Epithelial cell of proximal tubule (primary cell): ENCODE results near the gene SRSF10. TPM values are rescaled to one million over a fixed set of nuclear protein-coding genes. Genes with fewer than 3 reads are reported as not detected.

Experiments used
- DNase-seq: peaks from one replicate; pipeline ENCODE4 v3.0.0-alpha.2; 2011; ENCODE audit warnings: low read depth
- H3K4me3 ChIP-seq: 2 replicates; pipeline ENCODE4 v1.5.1; 2011; ENCODE audit warnings: low read depth, mild to moderate bottlenecking, low read length
- total RNA-seq: library from RNA; depleted of rRNA; stranded (reverse); fragments of >200 nt; gene quantifications from 2 replicates; pipeline ENCODE4 v1.2.3, GENCODE V29; 2015
- TF ChIP-seq, protein P1 (sequence below): conservative IDR thresholded peaks from 2 replicates; pipeline ENCODE4 v1.5.1; 2012; ENCODE audit warnings: low read depth, mild to moderate bottlenecking, low read length

Gene SRSF10
- total RNA-seq, 1 donor from 2014 or later = 97.3 TPM

DNA sequence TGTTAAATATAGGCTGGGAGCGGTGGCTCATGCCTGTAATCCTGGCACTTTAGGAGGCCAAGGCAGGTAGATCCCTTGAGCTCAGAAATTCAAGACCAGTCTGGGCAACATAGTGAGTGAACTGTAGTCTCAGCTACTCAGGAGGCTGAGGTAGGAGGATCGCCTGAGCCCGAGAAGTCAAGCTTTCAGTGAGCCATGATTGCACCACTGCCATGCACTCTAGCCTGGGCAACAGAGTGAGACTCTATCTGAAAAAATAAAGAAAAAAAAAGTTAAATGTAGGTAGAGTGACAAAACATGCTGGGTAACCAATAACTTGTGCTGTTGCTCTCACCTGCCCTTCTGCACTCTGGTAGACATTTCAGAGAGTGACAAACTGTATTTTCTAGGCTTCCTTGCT lies 25.0 kb upstream of the SRSF10 start:
- no peak overlapping the region for H3K4me3 ChIP-seq
- no peak for DNase-seq
- TF ChIP-seq, protein P1, sequence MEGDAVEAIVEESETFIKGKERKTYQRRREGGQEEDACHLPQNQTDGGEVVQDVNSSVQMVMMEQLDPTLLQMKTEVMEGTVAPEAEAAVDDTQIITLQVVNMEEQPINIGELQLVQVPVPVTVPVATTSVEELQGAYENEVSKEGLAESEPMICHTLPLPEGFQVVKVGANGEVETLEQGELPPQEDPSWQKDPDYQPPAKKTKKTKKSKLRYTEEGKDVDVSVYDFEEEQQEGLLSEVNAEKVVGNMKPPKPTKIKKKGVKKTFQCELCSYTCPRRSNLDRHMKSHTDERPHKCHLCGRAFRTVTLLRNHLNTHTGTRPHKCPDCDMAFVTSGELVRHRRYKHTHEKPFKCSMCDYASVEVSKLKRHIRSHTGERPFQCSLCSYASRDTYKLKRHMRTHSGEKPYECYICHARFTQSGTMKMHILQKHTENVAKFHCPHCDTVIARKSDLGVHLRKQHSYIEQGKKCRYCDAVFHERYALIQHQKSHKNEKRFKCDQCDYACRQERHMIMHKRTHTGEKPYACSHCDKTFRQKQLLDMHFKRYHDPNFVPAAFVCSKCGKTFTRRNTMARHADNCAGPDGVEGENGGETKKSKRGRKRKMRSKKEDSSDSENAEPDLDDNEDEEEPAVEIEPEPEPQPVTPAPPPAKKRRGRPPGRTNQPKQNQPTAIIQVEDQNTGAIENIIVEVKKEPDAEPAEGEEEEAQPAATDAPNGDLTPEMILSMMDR = no peak

DNA sequence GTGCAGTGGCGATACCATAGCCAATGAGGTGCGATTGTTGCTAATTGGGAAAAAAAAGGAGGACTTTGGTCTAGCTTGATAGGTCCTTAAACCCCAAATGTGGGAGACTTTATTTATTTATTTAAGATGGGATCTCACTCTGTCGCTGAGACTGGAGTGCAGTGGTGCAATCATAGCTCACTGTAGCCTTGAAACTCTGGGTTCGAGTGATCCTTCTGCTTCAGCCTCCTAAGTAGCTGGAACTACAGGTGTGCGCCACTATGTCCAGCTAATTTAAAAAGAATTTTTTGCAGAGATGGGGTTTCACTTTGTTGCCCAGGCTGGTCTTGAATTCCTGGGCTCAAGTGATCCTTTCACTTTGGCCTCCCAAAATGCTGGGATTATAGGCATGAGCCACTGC lies 24.0 kb upstream of the SRSF10 start:
- TF ChIP-seq, protein P1 = no peak
- no peak for DNase-seq
- H3K4me3 ChIP-seq = no peak overlapping the region

DNA sequence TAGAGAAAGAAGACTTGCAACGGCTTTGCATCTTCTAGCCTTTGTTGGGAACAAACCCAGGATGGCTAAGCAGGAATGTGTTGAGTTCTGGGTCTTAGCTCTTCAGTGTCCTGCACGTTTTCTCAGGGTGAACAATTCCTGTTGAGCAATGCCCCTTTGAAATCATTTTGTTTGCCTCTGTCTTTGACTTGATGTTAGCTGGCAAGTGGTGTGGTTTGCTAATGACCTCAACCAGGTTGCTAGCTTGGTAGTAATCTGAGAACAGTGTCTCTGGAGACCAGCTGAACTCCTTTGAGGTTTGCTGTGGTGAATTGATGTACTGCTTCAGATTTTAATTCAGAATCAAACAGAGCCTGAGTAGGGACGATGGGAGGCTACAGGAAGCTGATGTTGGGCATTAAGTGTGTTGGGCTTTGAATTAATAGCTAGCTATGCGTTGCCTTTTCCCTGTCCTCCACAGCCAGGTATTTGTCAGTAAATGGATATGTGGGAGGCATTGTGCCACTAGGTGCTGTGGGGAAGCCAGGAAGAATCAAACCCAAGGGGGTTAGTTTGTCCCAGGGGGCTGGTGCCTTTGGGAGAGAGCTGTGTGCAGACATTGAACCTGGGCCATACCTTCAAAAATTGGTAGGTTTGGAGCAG lies 23.3 kb upstream of the SRSF10 start:
- TF ChIP-seq, protein P1 = no peak
- no peak for DNase-seq
- no peak overlapping the region for H3K4me3 ChIP-seq

DNA sequence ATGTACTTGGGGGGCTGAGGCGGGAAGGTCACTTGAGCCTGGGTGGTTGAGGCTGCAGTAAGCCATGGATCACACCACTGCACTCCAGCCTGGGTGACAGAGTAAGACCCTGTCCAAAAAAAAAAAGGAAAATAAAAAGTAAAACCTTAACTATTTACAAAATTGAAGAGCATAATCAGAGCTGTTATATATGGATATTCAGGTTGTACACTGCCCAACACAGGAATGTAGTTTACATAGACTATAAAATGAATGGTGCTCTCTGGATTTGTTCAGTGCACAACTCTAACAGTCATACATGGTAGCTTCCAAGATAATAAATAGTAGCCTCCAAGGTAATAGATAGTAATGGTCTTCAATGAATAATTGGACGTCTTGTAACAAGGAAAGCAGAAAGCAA lies 22.6 kb upstream of the SRSF10 start:
- H3K4me3 ChIP-seq = no peak overlapping the region
- no peak for DNase-seq
- TF ChIP-seq, protein P1 = no peak

DNA sequence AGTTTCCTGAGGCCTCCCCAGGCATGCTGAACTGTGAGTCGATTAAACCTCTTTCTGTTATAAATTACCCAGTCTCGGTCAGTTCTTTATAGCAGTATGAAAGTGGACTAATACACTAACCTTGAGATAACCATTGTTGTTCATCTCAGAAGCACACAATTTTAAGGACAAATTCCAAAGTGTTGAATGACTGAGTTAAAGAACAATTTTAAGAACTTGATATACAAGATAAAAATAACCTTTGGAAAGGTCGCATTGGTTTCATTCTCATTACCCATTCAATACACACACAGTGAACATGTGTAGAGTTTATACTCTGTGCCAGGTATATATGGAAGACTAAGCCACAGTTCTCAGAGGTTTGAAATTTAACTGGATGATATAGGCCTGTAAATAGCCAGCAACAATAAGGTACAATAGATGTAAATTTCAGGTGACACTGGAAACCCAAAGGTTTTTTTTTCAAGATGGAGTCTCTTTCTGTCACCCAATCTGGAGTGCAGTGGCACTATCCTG lies 19.1 kb upstream of the SRSF10 start:
- no peak overlapping the region for H3K4me3 ChIP-seq
- TF ChIP-seq, protein P1 = no peak
- no peak for DNase-seq

DNA sequence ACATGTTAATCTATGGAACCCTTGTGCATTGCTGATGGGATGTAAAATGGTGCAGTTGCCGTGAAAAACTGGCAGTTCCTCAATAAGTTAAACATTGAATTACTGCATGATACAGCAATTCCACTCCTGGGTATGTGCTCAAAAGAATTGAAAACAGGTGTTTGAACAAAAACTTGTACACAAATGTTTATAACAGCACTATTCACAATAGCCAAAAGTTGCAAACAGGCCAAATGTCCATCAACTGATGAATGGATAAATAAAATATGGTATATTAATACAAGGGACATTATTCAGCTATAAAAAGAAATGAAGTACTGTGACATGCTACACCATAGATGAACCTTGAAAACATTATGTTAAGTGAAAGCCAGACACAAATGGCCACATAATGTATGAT lies 17.7 kb upstream of the SRSF10 start:
- no peak overlapping the region for H3K4me3 ChIP-seq
- no peak for DNase-seq
- TF ChIP-seq, protein P1 = no peak

DNA sequence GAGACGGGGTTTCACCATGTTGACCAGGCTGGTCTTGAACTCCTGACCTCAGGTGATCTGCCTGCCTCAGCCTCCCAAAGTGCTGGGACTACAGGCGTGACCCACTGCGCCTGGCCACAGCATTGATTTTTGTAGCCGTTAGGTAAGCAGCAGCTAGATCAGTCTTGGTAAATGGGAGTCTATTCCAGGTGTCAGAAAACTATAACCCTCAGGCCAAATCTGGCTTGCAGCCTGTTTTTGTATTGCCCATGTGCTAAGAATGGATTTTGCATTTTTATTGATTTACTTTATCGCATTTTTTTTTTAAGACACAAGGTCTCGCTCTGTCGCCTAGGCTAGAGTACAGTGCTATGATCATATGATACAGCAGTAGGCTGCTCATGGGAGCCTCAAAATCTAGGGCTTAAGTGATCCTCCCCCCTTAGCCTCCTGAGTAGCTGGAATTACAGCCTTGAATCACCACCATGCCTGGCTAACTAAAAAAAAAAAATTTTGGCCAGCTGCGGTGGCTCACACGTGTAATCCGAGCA lies 16.6 kb upstream of the SRSF10 start:
- TF ChIP-seq, protein P1 = no peak
- H3K4me3 ChIP-seq = no peak overlapping the region
- no peak for DNase-seq
